RPMI8226 (cell line): ENCODE data around the gene ADAMTS2.

Source experiments
- DNase-seq: peaks from one replicate; pipeline ENCODE4 v3.0.0-alpha.2; 2015

ADAMTS2 gene

GRCh38 chr5:179152941-179153340, 192.3 kb downstream of the ADAMTS2 start:
- no peak for DNase-seq

GRCh38 chr5:179152144-179152895, 192.9 kb downstream of the ADAMTS2 start:
- no peak for DNase-seq

GRCh38 chr5:179151286-179152118, 193.8 kb downstream of the ADAMTS2 start:
- DNase-seq = no peak

GRCh38 chr5:179150011-179150410, 195.2 kb downstream of the ADAMTS2 start:
- DNase-seq = no peak

- DNase-seq = no peak
Measured at GRCh38 chr5:179149278-179149677, 196.0 kb downstream of the ADAMTS2 start.

- DNase-seq = no peak
Measured at GRCh38 chr5:179148703-179149170, 196.5 kb downstream of the ADAMTS2 start.

GRCh38 chr5:179147991-179148702, 197.1 kb downstream of the ADAMTS2 start:
- DNase-seq = no peak

- no peak for DNase-seq
Measured at GRCh38 chr5:179146277-179146676, 199.0 kb downstream of the ADAMTS2 start.

GRCh38 chr5:179143446-179143845, 201.8 kb downstream of the ADAMTS2 start:
- no peak for DNase-seq

- DNase-seq = peak; percentile 62
Measured at GRCh38 chr5:179142434-179143198, 202.6 kb downstream of the ADAMTS2 start.

- no peak for DNase-seq
Measured at GRCh38 chr5:179141867-179142266, 203.4 kb downstream of the ADAMTS2 start.

GRCh38 chr5:179140293-179140692, 205.0 kb downstream of the ADAMTS2 start:
- DNase-seq = no peak

- DNase-seq = no peak
Measured at GRCh38 chr5:179139936-179140235, 205.4 kb downstream of the ADAMTS2 start.

GRCh38 chr5:179139111-179139935, 205.9 kb downstream of the ADAMTS2 start:
- no peak for DNase-seq

GRCh38 chr5:179138568-179138925, 206.7 kb downstream of the ADAMTS2 start:
- DNase-seq = no peak

- no peak for DNase-seq
Measured at GRCh38 chr5:179137643-179138567, 207.4 kb downstream of the ADAMTS2 start.

GRCh38 chr5:179137016-179137642, 208.1 kb downstream of the ADAMTS2 start:
- DNase-seq = no peak

- DNase-seq = no peak
Measured at GRCh38 chr5:179135441-179136215, 209.6 kb downstream of the ADAMTS2 start.

- no peak for DNase-seq
Measured at GRCh38 chr5:179135006-179135405, 210.3 kb downstream of the ADAMTS2 start.
